Panc1 (cell line): ENCODE results near the gene NWD2. TPM values are rescaled to one million over a fixed set of nuclear protein-coding genes. Genes with fewer than 3 reads are reported as not detected.

ENCODE experiments used
- ATAC-seq: fragments of 200-7000 bp; cut with Tn5 transposase; 2 replicates; pipeline ENCODE4 v1.9.1; 2020; ENCODE audit warnings: mild to moderate bottlenecking, moderate library complexity
- BruUV-seq: library from RNA; stranded (reverse); fragments of 400-500 nt; replicated peaks from 2 replicates; lab custom pipeline; 2021; lab: Mats Ljungman, UMichigan
- CTCF ChIA-PET: fragments of 300-600 bp; sonication (Branson Sonifier 250); formaldehyde crosslinking; loops from one replicate; lab custom pipeline; 2022; ENCODE audit warnings: antibody characterized with exemption; lab: Charles Lee
- POLR2A ChIA-PET: fragments of 300-600 bp; sonication (Branson Sonifier 250); formaldehyde crosslinking; loops from one replicate; lab custom pipeline; 2022; ENCODE audit warnings: antibody characterized with exemption; lab: Charles Lee
- DNase-seq: peaks from one replicate; pipeline ENCODE4 v3.0.0-alpha.2; 2010; ENCODE audit warnings: low read depth, low spot score
- H3K27ac ChIP-seq: 2 replicates; pipeline ENCODE4 v1.5.1; 2011; ENCODE audit warnings: mild to moderate bottlenecking, low read length, inconsistent platforms
- H3K27me3 ChIP-seq: fragments of 200-500 bp; sonication (Bioruptor generic); 2 replicates; pipeline ENCODE4 v1.6.0; 2014; ENCODE audit warnings: low read length, inconsistent platforms; ENCODE audit not compliant: control insufficient read depth, insufficient read depth
- H3K36me3 ChIP-seq: fragments of 200-500 bp; sonication (Bioruptor generic); 2 replicates; pipeline ENCODE4 v1.5.1; 2014; ENCODE audit warnings: inconsistent platforms, mild to moderate bottlenecking, low read length, moderate library complexity; ENCODE audit not compliant: control insufficient read depth, insufficient read depth
- H3K4me1 ChIP-seq: 2 replicates; pipeline ENCODE4 v1.5.1; 2011; ENCODE audit warnings: inconsistent platforms, mild to moderate bottlenecking, low read length, moderate library complexity; ENCODE audit not compliant: control insufficient read depth, insufficient read depth
- H3K4me3 ChIP-seq, 2 experiments: 2 replicates each; pipeline ENCODE4 v1.5.1; 2011 to 2012; ENCODE audit warnings: low read depth in 2 of 2, low read length in 2 of 2, mild to moderate bottlenecking in 2 of 2, inconsistent platforms in 1 of 2, moderate library complexity in 1 of 2
- H3K9me3 ChIP-seq: fragments of 200-500 bp; sonication (Bioruptor generic); 2 replicates; pipeline ENCODE4 v1.5.1; 2014; ENCODE audit warnings: low read depth, mild to moderate bottlenecking, inconsistent platforms, low read length, moderate library complexity; ENCODE audit not compliant: control insufficient read depth, insufficient read depth
- CTCF ChIP-seq: fragments of 450-650 bp; IDR thresholded peaks from 2 replicates; pipeline ENCODE4 v1.5.1; 2017; ENCODE audit warnings: mild to moderate bottlenecking
- POLR2AphosphoS5 ChIP-seq: IDR thresholded peaks from 2 replicates; pipeline ENCODE4 v1.6.1; 2012; ENCODE audit warnings: mild to moderate bottlenecking, low read depth, low read length, moderate library complexity
- REST ChIP-seq, 2 experiments: IDR thresholded peaks; 2 replicates each; pipeline ENCODE4 v1.6.1; 2011 to 2012; ENCODE audit warnings: low read depth in 2 of 2, control low read depth in 1 of 2, low read length in 1 of 2, mild to moderate bottlenecking in 1 of 2, moderate library complexity in 1 of 2; ENCODE audit not compliant: insufficient read depth in 1 of 2
- SIN3A ChIP-seq: IDR thresholded peaks from 2 replicates; pipeline ENCODE4 v1.6.1; 2012; ENCODE audit warnings: low read depth, mild to moderate bottlenecking, low read length, moderate library complexity, borderline replicate concordance; ENCODE audit not compliant: insufficient read depth
- TCF7L2 ChIP-seq: IDR thresholded peaks from 2 replicates; pipeline ENCODE4 v1.6.1; 2011; ENCODE audit warnings: mild to moderate bottlenecking, low read depth, low read length, inconsistent platforms
- in situ Hi-C: cut with HindIII; loops from 2 replicates; pipeline ENCODE4 v1.10.0; 2016; ENCODE audit warnings: low sequenced_read_pairs, low pct_unique_long_range_greater_than_20kb
- intact Hi-C: fragments of 100-400 bp; cut with micrococcal nuclease; formaldehyde crosslinking; loops from one replicate; pipeline ENCODE4 v1.10.0; 2022; ENCODE audit not compliant: unreplicated experiment
- total RNA-seq: library from RNA; stranded (reverse); gene quantifications from one replicate; pipeline ENCODE4 v1.2.1, GENCODE V29; 2021; ENCODE audit not compliant: unreplicated experiment

The NWD2 gene
- total RNA-seq, 1 experiment from 2014 or later = not detected

GRCh38 chr4:37471971-37472370 is 227.4 kb downstream of the NWD2 start:
- no TSS peak for BruUV-seq
- CTCF ChIA-PET = no interaction called here
- TF ChIP-seq REST (IDR thresholded peaks at IDR 0.05; ENCODE audit: insufficient read depth in 1 of 2, low read depth in 2 of 2, low read length in 1 of 2) = no peak
- TF ChIP-seq POLR2AphosphoS5 = no peak
- TF ChIP-seq SIN3A = no peak
- no peak for TF ChIP-seq TCF7L2
- no peak for TF ChIP-seq CTCF
- no peak overlapping the region for H3K4me3 ChIP-seq
- ATAC-seq (no peak), DNase-seq (no peak)
- H3K27me3 ChIP-seq = 0 out of 2 replicates have a peak, but pooled peaks cover 2% of the 10 kb centered on the region
- H3K27ac ChIP-seq = no peak overlapping the region
- no peaks in the 10 kb centered on the region for H3K4me1 ChIP-seq
- no peaks in the 10 kb centered on the region for H3K36me3 ChIP-seq
- no peaks in the 10 kb centered on the region for H3K9me3 ChIP-seq
- intact Hi-C loops (no loop called here), in situ Hi-C loops (no loop called here)
- POLR2A ChIA-PET = no interaction called here

GRCh38 chr4:37473807-37474206 is 229.3 kb downstream of the NWD2 start:
- H3K27me3 ChIP-seq = 0 out of 2 replicates have a peak, but pooled peaks cover 2% of the 10 kb centered on the region
- H3K9me3 ChIP-seq = no peaks in the 10 kb centered on the region
- no TSS peak for BruUV-seq
- DNase-seq = no peak
- no peak overlapping the region for H3K4me3 ChIP-seq
- intact Hi-C loops = no loop called here
- H3K4me1 ChIP-seq = no peaks in the 10 kb centered on the region
- ChIA-PET POLR2A (no interaction called here), CTCF (no interaction called here)
- no peak for ATAC-seq
- in situ Hi-C loops = no loop called here
- H3K27ac ChIP-seq = no peak overlapping the region
- no peaks in the 10 kb centered on the region for H3K36me3 ChIP-seq
- TF ChIP-seq TCF7L2 = no peak
- no peak for TF ChIP-seq SIN3A
- no peak for TF ChIP-seq POLR2AphosphoS5
- no peak for TF ChIP-seq CTCF
- TF ChIP-seq REST (IDR thresholded peaks at IDR 0.05; ENCODE audit: insufficient read depth in 1 of 2, low read depth in 2 of 2, low read length in 1 of 2) = no peak
